NCI-H748 treated with DMSO at 0.1 percent for 48 hours (cell line): ENCODE measurements around the gene HOTAIR.

Experiments
- DNase-seq: peaks from one replicate; lab custom pipeline; 2025; lab: John Stamatoyannopoulos, UW

Gene HOTAIR

DNA sequence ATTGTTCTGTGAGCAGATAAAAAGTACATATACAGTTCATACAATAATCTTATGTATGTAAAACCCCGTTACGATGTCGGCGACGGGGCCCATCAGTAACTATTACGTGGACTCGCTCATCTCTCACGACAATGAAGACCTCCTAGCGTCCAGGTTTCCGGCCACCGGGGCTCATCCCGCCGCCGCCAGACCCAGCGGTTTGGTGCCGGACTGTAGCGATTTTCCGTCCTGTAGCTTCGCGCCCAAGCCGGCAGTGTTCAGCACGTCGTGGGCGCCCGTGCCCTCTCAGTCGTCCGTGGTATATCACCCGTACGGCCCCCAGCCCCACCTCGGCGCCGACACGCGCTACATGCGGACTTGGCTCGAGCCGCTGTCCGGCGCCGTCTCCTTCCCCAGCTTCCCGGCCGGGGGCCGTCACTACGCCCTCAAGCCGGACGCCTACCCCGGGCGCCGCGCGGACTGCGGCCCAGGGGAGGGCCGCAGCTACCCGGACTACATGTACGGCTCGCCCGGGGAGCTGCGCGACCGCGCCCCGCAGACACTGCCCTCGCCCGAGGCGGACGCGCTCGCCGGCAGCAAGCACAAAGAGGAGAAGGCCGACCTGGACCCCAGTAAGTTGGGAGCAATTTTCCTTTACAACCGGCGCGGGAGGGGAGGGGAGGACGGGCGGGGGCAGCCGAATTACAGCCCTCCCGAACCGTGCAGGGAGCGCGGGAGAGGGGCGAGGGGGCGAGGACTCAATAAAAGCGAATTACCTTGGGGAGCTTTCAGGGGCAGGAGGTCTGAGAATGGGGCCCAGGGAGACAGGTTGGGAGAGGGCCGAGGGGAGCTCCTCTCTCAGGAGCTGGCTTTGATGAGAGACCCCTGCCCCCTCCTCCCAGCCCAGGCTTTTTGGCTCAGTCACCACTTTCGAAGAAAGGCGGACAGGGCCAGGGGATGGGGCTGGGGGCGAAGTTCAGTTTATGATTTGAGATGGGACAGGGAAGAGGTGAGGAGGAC lies 25.7 kb upstream of the HOTAIR start, which contains the start of gene HOXC9:
Gene HOXC9 (plus strand): TSS at position 46 of the 999 bp plus-strand sequence. CDS start 28 bp downstream, at position 74.
- DNase-seq: peak; percentile 14

DNA sequence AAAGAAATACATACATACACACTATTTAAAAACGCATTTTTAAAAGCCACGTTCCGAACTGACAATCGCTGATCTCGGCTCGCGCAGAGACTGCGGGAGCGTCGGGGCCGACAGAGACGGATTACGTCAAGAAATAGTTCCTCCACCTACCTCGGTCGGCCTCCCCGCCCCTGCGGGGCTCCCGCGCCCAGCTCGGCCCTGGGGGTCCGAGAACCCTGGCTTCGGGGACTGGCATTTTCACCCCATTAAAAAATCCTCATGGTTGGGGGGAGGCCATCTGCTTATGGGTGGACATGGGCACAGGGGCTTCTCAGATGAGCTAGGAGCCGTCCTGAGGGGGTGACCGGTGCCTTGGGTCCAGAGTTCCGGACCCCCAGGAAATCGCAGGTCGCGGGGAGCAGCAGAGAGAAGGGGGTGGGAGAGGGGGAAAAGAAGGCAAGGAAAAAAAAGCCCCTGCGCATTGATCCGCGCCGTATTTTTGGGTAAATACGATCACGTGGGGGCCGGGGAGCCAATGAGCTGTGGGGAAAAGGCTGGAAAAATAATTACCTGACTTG lies 24.9 kb upstream of the HOTAIR start:
- peak; percentile 70 for DNase-seq

DNA sequence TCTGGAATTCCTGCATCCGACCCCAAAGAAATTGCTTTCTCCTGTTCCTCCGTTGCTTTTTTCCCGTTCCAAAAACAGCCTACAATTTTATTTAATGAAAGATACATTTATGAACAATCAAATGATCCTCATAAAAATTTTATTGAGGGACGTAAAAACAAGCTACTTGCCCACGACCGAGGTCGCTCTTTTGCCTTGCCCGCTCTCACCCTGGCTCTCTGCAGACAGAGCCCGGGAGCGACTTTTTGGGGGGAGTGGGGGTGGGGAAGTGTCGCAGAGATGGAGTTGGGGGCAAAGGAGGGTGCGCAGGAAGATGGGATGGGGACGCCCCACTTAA lies 24.1 kb upstream of the HOTAIR start:
- DNase-seq: no peak

DNA sequence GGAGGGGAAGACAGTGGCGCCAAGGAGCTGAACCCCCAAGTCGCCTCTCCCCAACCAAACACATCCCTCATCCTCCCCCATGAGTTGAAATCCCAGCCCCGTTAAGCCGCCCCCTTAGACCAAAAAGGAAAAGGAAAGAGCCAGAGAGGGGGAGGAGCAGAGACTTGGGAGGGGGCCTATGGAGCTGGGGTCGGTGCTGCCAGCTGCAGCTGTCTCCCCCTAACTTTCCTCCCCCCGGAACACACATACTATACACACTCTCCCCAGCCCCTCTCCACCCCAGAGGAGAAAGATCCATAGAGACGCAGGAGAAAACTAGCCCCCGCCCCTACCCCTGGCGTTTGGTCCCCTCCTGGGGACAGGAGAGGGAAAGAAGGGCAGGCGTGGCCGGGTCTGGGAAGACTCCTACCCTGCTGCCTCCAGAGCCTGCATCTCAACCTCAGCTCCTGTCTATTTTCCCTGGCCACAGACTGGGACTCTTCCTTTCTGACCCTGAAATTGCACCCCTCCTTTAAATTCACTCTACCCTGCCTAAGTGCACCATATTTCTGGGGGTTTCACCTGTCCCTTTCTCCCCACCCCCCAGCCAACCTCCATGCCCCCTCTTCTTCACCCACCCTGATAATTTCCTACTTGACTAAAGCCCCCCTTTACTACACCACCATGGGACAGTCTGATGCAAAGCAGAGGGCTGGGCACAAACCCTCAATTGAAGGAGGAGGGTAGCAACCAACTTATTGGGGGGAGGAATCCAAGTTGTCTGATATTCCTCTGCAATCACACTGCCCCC lies 23.6 kb upstream of the HOTAIR start:
- no peak for DNase-seq

DNA sequence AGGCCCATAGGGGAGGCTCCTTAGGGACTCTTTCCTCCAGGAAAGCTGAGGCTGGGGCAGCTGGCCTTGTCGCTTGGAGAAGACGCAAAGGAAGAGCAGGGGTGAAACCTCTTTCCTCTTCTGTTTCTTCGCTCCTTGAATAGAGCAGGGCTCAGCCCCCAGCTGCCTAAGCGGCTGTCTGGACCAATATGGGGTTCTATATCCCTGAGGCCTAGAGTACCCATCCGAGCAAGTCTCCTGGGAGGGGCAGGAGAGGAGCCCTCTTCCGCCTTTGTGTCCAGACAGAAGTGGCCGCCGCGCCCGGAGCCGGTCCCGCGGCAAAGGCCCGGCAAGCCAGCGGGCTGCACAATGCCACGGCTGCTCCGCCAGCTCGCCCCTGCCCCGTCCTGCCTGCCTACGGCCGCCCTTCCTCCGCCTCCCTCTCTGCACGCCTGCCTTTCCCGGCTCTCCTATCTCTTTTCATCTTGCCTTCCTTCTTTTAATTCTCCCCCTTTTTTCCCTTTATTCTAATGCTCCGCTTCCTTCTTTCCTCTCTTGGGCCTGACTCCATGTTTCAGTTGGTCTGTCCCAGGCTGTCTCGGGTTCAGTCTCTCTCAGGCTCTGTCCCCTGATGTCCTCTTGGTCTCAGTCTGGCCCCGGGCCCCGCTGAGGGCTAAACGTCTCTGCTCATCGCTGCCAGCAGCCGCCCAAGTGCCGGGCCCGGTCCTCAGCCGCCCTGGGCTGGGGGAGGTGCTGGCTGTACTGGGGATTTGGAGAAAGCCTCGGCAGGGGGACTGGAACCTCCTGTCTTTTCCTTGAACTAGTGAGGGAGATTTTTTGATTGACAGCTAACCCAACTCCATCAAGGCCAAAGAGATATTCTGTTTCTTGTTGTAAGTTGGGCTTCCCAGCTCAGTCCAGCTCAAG lies 22.7 kb upstream of the HOTAIR start:
- DNase-seq: no peak

DNA sequence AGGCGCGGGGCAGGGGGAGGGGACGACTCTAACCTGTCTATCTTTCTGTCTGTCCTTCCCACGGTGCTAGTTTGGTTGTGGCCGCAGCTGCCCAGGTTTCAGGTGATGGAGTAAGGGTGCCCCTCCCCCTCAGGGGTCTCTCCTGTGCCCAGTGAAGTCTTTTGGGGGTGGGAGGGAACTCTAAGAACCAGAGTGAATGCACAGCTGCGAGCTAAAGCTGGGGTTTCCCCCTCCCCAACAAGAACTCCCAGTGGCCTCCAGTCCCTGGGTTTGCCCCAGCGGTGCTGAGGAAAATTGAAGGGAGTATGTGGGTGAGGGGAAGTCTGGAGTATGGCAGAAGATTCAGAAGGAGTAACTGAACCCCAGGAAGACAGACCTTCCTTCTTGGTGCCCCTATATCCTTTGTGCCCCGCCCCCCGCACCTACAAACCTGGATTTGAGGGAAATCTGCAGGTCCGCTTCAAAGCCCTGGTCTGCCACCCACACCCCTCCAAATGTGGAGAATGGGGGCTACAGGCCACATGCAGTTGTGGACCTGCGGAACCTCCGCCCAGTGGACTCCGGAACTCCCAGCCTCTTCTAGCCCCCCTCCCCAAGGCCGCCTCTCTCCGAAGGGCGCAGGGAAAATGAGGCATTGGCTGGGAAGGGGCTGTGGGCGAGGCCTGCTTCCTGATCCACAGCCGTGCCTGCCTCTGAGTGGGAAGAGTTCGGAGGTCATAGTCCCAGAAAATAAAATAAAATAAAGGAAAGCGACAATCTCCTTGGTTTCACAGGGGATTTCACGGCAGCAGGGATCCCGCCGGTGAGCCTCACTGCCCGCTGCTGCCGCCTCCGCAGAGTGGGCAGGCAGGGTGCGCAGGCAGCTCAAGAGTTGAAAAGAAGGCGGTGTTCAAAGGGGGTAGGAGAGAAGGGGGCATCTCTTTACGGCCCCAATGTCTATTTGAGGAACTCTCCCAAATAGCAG lies 21.8 kb upstream of the HOTAIR start:
- no peak for DNase-seq

DNA sequence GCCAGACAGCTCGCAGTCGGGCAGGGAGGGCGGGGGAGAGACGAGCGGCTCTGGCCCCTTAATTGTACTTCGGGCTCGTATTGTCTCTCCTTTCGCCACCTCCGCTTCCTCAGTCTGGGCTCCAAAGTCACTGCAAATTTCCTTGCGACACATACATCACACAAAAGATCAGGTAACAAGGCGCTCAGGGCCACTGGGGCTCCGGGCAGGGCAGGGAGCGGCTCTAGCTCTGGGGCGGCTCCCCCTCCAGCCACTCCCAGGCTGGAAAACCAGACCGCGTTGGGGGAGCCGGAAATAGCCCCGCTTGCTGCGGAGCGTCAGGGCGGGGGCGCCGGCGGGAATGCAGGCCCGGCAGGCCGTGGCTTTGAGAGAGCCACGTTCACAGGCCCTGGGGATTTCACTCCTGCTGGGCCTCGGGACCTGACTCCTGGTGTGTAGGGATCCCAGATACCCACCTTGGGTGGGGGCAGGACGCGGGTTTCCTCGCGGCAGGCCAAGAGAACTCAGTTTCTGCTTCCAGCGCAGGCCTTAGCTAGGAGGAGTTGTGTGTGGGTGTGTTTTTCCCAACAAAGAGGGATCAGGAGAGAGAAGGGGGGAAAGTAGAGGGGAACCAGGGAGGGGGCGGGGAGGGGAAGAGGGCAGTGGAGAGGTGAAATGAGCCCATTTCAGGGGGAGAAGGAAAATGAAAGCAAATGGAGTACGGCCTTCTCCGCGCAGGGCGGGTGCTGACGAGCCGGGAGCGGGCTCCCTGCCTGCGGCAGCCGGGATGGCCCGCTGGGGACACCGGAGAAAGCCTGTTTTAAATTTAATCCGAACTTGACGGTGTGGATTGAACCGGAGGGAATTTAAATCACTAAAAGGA lies 20.9 kb upstream of the HOTAIR start:
- DNase-seq: no peak

DNA sequence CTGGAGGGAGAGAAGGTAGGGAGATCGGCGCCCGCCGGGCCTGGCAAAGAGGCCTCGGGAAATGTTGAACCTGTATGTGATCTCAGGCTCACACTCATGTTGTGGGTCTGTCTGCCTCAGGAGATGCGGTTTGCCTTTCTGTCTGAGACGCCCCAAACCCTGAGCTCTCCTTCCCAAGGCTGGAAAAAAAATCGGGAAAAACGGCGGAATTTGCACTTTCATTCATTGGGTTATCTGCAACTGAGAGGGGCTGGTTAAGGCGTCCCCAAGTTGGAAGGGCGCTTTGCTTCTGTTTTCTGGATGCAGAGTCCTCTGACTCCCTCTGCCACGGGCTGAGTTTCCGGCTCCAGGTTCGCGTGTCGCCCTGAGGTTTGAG lies 20.2 kb upstream of the HOTAIR start:
- no peak for DNase-seq

DNA sequence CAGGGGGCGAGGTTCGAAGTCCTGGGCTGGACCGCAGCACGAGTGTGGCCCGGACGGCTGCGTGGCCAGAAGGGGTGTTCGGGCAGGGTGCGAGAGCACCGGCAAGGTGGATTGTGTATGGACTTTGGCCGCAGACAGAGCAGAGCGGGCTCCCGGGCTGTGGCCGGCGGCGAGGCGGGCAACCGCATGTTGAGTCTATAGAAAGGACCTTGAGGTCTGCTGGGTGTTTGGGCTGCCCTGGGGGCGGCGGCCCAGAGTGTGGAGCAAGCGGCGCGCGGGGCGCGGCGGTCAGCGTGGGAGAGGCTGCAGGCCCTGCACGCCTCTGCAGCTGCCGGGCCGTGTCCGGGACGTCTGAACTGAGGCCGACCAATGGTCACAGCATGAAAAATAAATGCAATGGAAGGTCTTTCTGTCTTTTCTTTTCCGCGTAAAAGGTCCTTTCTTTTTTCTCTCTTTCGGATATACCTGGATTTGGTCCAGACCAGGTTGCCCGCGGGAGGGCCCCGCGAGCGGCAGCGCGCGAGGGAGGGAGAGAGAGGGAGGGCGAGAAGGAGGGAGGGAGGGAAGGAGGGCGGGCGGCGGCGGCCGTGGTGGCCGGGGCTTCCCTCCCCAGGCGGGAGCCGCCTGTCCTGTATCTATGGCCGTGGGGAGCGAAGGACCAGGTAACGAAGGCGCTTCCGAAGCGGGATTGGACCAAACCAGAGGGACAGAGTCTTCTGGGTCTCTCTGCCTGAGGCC lies 19.7 kb upstream of the HOTAIR start:
- no peak for DNase-seq

DNA sequence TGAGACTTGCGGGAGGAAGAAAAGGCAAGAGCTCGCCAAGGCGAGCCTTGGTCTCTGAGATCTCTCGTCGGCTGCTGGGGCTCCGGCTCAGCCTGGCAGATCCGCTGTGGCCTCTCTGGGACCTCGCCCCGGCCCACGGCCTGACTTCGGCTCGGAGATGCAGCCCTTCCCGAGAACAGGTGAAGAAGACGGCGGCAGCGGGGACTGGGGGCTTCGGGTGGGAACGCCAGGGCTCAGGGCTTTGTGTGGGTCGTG lies 19.2 kb upstream of the HOTAIR start:
- no peak for DNase-seq

DNA sequence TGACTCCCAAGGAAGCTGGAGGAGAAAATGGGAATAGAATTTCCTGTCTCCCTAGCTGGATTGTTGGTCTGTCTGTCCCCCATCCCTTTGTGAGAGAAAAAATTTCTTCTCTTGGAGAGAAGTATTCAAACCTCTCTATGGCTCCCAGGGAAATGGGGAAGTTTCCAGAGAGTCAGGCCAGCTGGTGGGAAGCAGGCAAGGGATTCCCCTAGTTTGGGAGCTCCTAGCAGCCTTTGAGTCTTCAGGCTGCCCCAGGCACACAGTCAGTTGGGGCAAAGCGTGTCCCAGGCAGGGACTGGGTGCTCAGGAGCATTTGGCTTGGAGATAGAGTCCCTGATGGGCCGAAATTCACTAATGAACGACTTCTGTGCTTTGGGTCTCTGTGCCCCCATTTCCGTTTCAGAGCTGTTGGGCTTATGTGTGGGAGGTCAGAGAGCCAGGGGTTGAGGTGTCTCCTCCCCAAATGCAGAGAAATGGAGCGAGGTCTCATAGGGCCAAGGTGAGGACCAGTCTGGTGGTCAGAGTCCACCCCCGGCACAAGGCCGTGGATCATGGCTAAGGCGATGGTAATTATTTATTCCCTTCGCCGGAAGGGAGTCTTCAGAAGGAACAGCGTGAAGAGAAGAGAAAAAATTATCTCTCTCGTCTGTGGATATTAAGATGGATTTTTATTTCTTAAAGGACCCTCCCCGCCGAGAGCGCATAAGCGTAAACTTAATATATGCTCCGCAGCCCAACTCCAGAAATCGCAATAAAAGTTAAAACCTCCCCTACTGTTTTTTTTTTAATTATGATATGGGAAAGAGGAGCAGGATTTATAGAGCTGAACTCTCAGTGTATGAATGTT lies 18.6 kb upstream of the HOTAIR start:
- no peak for DNase-seq

DNA sequence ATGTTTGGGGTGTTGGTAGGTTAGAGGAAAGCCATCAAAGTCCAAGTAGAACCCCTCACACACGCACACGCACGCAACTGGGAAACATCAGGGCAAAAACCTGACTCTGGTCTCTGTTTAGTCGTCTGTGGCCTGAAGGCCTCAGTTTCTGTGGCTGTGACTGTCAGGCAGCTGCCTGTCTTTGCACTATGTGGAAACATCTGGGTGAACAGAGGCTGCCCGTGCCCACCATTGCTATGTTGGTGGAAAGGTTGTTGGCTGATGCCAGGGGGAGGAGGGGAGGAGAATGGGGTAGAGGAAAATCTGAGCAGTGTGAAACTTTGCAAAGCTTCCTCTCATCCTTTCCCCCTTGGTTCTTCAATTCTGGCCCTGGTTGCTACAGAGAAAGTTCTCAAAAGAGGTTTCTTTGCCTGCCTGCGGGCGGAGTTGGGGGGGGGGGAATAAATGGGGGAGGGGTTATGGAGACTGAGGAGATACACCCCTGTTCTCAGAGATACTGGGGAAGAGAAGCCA lies 17.7 kb upstream of the HOTAIR start:
- no peak for DNase-seq

DNA sequence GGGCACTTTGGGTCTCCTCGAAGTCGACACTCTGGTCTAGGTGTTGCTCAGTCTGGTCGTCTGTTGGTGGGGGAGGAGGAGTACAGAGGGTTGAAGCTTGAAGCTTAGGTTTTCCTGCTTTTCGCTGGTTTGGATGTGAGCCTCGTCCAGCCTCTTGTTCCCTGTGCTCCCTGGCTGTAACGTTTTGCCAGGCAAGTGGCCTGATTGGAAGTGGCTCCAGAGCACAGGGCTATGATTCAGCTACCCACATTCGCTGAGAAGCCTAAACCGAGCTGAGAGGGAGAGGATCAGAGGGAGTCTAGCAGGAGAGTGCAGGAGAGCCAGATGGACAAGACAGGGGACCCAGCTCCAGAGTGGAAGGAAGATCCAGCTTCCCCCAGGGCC lies 16.3 kb upstream of the HOTAIR start:
- no peak for DNase-seq

DNA sequence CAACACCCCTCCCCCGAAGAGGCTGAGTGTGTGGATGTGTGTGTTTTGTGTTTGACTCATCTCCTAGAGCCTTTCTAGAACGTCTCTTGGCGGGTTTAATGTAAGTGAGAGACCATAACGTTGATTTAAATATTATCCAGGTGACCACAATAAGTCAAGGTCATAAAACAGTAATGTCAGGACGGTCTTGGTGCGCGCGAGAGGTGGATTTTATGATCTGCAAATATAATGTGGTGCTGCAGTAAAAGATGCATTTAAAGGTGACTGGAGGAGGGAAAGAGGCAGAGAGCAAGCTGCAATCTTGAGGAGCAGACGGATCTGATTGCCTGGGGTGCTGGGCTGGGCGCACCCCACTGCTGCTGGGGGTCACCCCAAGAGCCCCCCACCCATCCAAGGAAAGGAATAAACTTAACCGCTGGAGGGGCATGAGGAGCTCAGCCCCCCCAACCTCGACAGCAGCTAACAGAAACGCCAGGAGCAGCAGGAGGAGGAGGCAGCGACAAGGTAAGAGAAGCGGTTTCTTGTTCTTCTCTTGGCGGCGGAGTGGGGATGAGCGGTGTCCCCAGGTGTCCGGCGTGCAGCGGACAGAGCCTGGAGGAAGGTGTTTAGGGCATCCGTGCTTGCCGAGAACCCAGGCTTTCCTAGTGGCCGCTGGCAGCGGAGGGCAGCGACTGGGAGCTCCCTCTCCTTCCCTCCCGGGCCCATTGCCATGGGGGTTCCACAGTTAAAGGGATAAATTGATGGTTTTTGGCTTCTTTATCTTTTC lies 15.7 kb upstream of the HOTAIR start:
- DNase-seq: peak; percentile 60

DNA sequence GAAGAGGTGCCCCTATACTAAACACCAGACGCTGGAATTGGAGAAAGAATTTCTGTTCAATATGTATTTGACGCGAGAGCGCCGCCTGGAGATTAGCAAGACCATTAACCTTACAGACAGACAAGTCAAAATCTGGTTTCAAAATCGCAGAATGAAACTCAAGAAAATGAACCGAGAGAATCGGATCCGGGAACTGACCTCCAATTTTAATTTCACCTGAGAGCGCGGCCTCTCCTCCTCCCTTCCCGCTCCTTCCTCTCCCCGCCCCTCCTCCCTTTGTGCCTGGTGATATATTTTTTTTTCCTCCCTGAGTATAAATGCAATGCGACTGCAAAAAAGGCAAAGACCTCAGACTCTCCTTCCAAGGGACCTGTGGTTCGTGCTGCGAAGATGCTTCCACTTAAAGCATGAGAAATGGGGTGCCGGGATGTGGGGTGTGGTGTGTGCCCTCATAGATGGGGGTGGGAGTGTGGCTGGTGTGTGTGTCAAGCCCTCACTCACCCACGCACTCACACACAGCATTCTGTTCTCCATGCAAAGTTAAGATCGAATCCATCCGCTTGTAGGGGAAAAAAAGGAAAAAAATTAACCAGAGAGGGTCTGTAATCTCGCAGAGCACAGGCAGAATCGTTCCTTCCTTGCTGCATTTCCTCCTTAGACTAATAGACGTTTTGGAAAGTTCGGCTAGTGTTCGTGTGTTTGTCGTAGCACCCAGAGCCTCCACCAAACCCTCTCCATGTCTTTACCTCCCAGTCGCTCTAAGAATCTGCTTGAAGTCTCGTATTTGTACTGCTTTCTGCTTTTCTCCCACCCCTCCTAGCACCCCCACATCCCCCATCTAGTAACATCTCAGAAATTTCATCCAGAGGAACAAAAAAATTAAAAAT lies 14.7 kb upstream of the HOTAIR start:
- peak; percentile 31 for DNase-seq

DNA sequence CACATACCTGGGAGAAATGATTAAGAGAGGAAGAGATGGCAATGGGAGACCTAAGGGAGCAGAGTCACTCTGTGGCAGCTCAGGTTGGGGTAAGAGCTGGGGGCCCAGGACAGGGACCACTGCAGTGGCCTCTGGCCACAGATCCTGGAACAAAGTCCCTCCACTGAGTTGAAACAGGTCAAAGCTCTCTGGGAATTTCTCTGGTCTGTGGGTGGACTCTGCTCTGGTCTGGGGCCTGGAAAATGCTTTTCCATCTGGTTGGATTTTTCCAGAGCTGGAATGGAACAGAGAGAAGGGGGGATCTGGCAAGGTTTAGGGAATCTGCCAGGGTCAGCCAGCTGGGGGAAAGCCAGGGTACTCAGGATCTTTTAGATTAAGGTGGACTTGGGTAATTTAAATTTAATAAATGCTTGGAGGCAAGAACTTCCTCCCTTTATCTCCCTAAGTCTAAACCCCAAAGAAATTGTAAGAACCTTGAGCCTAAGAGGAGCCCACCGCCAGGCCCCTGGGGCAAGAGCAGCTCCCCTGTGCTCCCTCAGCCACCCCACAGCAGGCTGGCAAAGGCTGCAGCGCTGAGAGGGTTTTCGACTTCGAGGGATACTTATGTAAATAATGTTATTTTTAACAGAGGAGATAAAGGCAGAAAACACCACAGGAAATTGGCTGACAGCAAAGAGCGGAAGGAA lies 13.9 kb upstream of the HOTAIR start:
- no peak for DNase-seq
